Tibial nerve (tissue), 3 donors: ENCODE results near the gene FRMD4A.

Experiments used
- POLR2A ChIP-seq, 2 donors: fragments of 450-650 bp; IDR thresholded peaks; one replicate each; pipeline ENCODE4 v1.6.1; 2017; ENCODE audit warnings: antibody characterized with exemption in 2 of 2, mild to moderate bottlenecking in 2 of 2, moderate library complexity in 2 of 2
- TF ChIP-seq, protein P1 (sequence below), 5 experiments: fragments of 200-600 bp in 3 of 5; fragments of 450-650 bp in 2 of 5; sonication (generic) in 3 of 5; IDR thresholded peaks; one replicate each; pipeline ENCODE4 v1.5.1; 2016 to 2019; ENCODE audit warnings: antibody characterized with exemption in 5 of 5, mild to moderate bottlenecking in 3 of 5, moderate library complexity in 2 of 5

DNA sequence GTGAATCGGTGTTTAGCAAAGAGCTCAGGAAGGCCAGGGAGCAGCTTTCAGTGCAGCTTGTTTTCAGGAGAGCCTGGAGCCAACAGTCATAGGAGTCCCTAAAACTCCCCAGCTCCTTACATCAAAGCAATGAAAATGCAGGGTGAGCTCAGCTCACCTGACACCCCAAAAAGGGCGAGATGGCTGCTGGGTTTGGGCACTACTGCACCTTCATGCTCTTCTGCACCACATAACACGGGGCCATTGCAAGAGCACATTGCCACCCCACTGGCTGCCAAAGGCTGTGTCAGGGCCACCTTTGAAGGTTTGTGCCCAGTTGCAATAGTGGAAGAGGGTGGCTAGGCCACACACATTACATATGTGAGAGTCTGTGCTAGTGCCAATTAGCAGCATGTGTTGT lies 25.0 kb upstream of the FRMD4A start:
- TF ChIP-seq, protein P1, sequence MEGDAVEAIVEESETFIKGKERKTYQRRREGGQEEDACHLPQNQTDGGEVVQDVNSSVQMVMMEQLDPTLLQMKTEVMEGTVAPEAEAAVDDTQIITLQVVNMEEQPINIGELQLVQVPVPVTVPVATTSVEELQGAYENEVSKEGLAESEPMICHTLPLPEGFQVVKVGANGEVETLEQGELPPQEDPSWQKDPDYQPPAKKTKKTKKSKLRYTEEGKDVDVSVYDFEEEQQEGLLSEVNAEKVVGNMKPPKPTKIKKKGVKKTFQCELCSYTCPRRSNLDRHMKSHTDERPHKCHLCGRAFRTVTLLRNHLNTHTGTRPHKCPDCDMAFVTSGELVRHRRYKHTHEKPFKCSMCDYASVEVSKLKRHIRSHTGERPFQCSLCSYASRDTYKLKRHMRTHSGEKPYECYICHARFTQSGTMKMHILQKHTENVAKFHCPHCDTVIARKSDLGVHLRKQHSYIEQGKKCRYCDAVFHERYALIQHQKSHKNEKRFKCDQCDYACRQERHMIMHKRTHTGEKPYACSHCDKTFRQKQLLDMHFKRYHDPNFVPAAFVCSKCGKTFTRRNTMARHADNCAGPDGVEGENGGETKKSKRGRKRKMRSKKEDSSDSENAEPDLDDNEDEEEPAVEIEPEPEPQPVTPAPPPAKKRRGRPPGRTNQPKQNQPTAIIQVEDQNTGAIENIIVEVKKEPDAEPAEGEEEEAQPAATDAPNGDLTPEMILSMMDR (IDR thresholded peaks at IDR 0.05) = no peak
- TF ChIP-seq POLR2A (IDR thresholded peaks at IDR 0.05) = no peak
